Left hindlimb (tissue), 1 donor: ENCODE data around the gene TMTC2.

ENCODE experiments used
- DNase-seq: peaks from one replicate; pipeline ENCODE4 v3.0.0-alpha.2; 2018

TMTC2 gene

GRCh38 chr12:82686168-82687020 lies at the start of gene TMTC2:
Gene TMTC2 (plus strand): TSS chr12:82686906.
- peak; percentile 97 for DNase-seq

GRCh38 chr12:82638324-82638723 lies 48.4 kb upstream of the TMTC2 start:
- DNase-seq: no peak

- no peak for DNase-seq
Measured at GRCh38 chr12:82644896-82645295, 41.8 kb upstream of the TMTC2 start.

DNA sequence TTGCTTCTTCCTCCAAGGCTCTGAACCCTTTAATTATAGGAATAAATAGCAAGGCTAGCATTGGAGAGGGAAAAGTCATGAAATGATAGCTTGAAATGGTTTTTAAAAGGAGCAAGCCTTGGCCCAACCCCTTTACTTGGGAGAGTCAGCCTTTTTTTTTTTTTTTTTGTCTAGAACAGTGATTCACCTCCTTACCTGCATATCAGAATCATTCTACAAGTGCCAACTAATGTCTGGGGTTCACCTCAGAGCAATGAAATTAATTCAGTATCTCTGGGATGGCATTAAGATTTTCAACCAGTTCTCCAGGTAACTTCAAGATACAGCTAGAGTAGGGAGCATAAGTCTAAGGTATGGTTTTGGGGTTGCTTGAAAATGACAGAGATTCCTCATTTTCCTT lies 41.3 kb upstream of the TMTC2 start:
- DNase-seq: no peak

- DNase-seq: no peak
Measured at GRCh38 chr12:82647853-82648252, 38.9 kb upstream of the TMTC2 start.

GRCh38 chr12:82648259-82648909 lies 38.3 kb upstream of the TMTC2 start:
- no peak for DNase-seq

- no peak for DNase-seq
Measured at GRCh38 chr12:82650627-82651337, 35.9 kb upstream of the TMTC2 start.

- DNase-seq: no peak
Measured at GRCh38 chr12:82651489-82651888, 35.2 kb upstream of the TMTC2 start.

DNA sequence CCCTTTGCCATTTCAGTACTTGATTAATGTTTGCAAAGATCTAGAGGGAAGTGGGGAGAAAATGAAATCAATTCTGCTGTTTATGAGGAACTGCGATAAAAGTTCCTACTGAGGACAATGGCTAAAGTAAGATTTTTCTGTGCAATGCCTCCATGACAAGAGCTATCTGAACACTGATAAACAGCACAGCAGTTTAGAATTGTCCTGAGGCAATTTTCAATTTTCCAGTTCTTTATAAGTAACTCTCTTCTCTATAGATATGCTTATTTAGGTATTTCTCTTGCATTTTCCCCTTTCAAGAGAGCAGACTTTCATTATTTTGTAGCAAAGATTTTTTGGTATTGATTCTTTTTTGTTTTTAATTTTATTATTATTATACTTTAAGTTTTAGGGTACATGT lies 34.6 kb upstream of the TMTC2 start:
- DNase-seq: no peak

GRCh38 chr12:82655751-82656150 lies 31.0 kb upstream of the TMTC2 start:
- DNase-seq: no peak

- no peak for DNase-seq
Measured at GRCh38 chr12:82659343-82660207, 27.1 kb upstream of the TMTC2 start.

DNA sequence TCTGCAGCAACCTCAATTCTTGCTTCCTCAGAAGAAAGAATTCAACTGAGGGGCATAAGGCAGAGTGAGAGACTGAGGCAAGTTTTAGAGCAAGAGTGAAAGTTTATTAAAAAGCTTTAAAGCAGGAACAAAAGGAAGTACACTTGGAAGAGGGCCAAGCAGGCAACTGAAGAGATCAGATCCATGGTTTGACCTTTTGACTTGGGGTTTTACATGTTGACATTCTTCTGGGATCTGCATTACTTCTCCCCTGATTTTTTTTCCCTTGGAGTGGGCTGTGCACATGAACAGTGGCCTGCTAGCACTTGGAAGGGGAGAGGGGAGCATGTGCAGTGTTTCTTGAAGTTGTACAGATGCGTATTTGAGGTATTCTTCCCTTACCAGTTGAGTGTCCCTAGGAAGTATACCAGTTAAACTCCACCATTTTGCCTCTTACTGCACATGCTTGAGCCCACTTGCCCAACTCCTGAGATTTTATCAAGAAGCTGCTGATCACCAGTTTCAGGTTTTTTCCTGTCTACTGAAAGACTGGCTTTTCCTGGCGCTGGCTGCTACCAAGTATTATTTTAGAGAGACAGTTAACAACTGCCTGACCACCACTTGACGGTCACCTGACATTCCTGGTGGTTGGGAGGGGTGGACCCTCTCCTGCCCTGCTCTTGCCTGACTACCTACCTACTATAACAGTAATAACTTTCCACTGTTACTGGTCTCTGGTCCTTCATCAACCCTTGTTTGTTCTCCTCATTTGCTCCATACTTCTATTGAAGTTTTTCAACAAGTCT lies 26.0 kb upstream of the TMTC2 start:
- DNase-seq: no peak

DNA sequence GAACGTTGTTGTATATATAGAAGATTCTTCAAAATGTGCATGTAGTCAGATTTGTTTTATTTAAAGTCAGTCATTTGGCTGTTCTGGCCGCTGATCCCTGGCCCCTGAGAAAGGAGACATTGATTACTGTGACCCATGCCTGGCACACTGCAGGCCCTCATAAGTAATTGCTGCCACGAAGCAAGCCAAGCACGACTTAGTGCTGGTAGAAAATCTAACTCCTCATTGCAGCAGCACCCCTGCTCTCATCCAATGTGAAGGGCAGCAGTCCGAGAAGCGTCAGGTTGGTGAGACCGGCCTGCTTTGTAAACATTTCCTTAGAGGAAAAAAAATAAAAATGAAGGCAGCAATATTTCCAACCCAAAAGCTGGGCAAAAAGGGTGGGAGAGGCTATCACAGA lies 22.8 kb upstream of the TMTC2 start:
- DNase-seq: no peak

- no peak for DNase-seq
Measured at GRCh38 chr12:82665142-82665923, 21.4 kb upstream of the TMTC2 start.

DNA sequence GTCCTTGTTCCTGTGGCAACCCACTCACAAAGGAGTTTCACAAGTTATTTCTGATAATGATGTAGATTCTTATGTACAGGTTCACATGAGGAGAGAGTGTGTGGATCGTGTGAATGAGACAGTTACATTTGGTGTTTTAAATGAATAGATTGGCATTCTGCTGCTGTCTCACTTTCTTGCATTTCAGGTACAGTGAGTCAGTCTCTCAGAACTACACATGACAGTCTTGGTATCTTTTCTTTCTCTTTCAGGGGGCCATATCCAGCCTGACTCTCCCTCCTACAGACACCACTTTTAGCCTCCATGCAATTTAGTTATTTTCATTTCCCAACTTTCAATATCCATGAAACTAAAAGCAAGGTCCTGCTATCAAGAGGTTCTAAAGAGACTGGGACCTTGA lies 19.9 kb upstream of the TMTC2 start:
- no peak for DNase-seq

DNA sequence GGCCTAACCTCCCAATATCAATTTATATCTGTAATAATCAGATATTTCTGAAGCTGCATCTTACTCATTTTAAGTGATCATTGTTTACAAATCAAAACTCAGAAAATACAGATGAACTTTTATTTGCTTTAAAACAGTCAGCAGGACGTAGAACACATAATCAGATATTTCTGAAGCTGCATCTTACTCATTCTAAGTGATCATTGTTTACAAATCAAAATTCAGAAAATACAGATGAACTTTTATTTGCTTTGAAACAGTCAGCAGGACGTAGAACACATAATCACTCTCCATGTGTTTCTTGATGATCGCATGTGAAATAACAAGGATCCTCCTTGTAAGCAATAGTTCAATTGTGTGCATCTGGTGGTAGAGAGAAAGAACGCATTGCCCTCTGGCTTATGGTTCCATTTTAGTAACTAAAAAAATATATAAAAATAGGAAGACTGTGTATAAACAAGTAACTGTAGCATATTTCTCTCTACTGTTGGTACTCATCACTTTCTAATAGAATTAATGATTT lies 15.0 kb upstream of the TMTC2 start:
- no peak for DNase-seq

- no peak for DNase-seq
Measured at GRCh38 chr12:82672811-82673495, 13.8 kb upstream of the TMTC2 start.

DNA sequence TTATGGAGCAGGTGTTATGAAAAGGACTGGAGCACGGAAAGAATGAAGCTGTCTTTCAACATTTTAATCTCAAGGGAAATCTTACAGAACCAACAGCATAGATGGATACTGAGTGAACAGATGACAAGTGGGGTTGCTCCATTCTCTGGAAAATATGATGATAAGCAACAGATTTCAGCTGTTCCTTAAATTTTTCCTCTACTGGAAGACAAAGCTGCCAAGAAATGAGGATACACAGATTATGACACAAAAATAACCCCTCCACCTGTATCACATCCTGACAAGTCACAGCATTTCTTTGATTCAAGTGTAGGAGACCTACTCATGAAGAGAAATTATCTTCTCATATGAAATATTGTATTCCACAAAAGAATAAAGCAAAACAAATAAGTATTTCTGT lies 13.0 kb upstream of the TMTC2 start:
- no peak for DNase-seq

GRCh38 chr12:82675246-82675645 lies 11.5 kb upstream of the TMTC2 start:
- DNase-seq: no peak

GRCh38 chr12:82682326-82682725 lies 4.4 kb upstream of the TMTC2 start:
- no peak for DNase-seq
